CD4-positive, CD25-positive, alpha-beta regulatory T cell (primary cell): Measurements from ENCODE around the gene PACC1. TPM values are rescaled to one million over a fixed set of nuclear protein-coding genes. Genes with fewer than 3 reads are reported as not detected.

ENCODE experiments used
- ATAC-seq, 2 donors: fragments of 150-1000 bp; cut with Tn5 transposase; one replicate each; pipeline ENCODE4 v1.10.0; 2021; ENCODE audit warnings: low read depth in 2 of 2, moderate number of reproducible peaks in 2 of 2, moderate library complexity in 1 of 2
- DNase-seq, 3 donors: peaks; one replicate each; pipeline versions ENCODE4 v3.0.0 to v3.0.0-alpha.2; 2012 to 2022; ENCODE audit warnings: mixed read lengths in 1 of 3
- H3K27ac ChIP-seq: one replicate; pipeline ENCODE4 v1.7.0; 2013; ENCODE audit warnings: mild to moderate bottlenecking, low read length; ENCODE audit not compliant: insufficient read depth, poor library complexity, severe bottlenecking
- H3K27me3 ChIP-seq: one replicate; pipeline ENCODE4 v1.7.0; 2013; ENCODE audit warnings: low read length; ENCODE audit not compliant: control insufficient read depth, insufficient read depth
- H3K36me3 ChIP-seq: one replicate; pipeline ENCODE4 v1.7.0; 2013; ENCODE audit warnings: mild to moderate bottlenecking, low read length, moderate library complexity; ENCODE audit not compliant: control insufficient read depth, insufficient read depth
- H3K4me1 ChIP-seq: 2 replicates; pipeline ENCODE4 v1.7.0; 2013; ENCODE audit warnings: mild to moderate bottlenecking, low read length; ENCODE audit not compliant: insufficient read depth, control insufficient read depth, poor library complexity, severe bottlenecking
- H3K4me3 ChIP-seq: one replicate; pipeline ENCODE4 v1.7.0; 2013; ENCODE audit warnings: low read depth, mild to moderate bottlenecking, low read length, moderate library complexity
- H3K9me3 ChIP-seq, 2 experiments: 1 replicate in 1 of 2; 2 replicates in 1 of 2; pipeline ENCODE4 v1.7.0; 2013; ENCODE audit warnings: low read length in 2 of 2, mild to moderate bottlenecking in 1 of 2, moderate library complexity in 1 of 2; ENCODE audit not compliant: control insufficient read depth in 2 of 2
- H3K27ac Mint-ChIP-seq, 3 donors: one replicate each; pipeline ENCODE4 v1.8.0; 2020 to 2022; ENCODE audit warnings: mild to moderate bottlenecking in 3 of 3, mixed read lengths in 3 of 3, moderate library complexity in 2 of 3
- H3K27me3 Mint-ChIP-seq: one replicate; pipeline ENCODE4 v1.8.0; 2022; ENCODE audit warnings: mild to moderate bottlenecking, mixed read lengths
- H3K36me3 Mint-ChIP-seq: one replicate; pipeline ENCODE4 v1.8.0; 2020; ENCODE audit warnings: mixed read lengths
- H3K4me1 Mint-ChIP-seq, 4 donors: one replicate each; pipeline ENCODE4 v1.8.0; 2020 to 2022; ENCODE audit warnings: mixed read lengths in 4 of 4, mild to moderate bottlenecking in 1 of 4
- H3K4me3 Mint-ChIP-seq, 4 donors: one replicate each; pipeline ENCODE4 v1.8.0; 2020 to 2022; ENCODE audit warnings: mild to moderate bottlenecking in 4 of 4, mixed read lengths in 4 of 4, moderate library complexity in 3 of 4
- H3K9me3 Mint-ChIP-seq, 7 donors: one replicate each; pipeline ENCODE4 v1.8.0; 2020 to 2022; ENCODE audit warnings: mixed read lengths in 7 of 7, mild to moderate bottlenecking in 3 of 7, moderate library complexity in 2 of 7
- polyA plus RNA-seq, 4 donors: library from polyadenylated mRNA; unstranded; fragments of 300-500 nt; fragmentation: Illumina TruSeq; gene quantifications; one replicate each; pipeline ENCODE4 v1.2.3, GENCODE V29; 2021
- total RNA-seq: library from RNA; stranded (reverse); gene quantifications from one replicate; pipeline ENCODE4 v1.2.3, GENCODE V29; 2022

PACC1 gene
- total and polyA plus RNA-seq, 5 donors from 2014 or later, result 7.4 to 17.3 (median 13.2) TPM

- Mint-ChIP-seq H3K36me3 (peaks cover 3% of the 10 kb centered on the region), H3K9me3 (no peaks in the 10 kb centered on the region), H3K27ac (peak overlapping the region in 1 of 3 donors; percentile 26), H3K4me3 (no peak overlapping the region), H3K27me3 (no peaks in the 10 kb centered on the region), H3K4me1 (peaks cover 0 to 5% (median 1%) of the 10 kb centered on the region in 4 donors)
- ATAC-seq (peak; percentile 62 to 74), DNase-seq (peak; percentile 69 to 76 (median 71))
- H3K9me3 ChIP-seq, result no peaks in the 10 kb centered on the region
- no peak overlapping the region for H3K27ac ChIP-seq
- H3K27me3 ChIP-seq, result no peaks in the 10 kb centered on the region
- H3K36me3 ChIP-seq, result no peaks in the 10 kb centered on the region
- no peak overlapping the region for H3K4me3 ChIP-seq
- peaks cover 5% of the 10 kb centered on the region for H3K4me1 ChIP-seq
Measured at GRCh38 chr1:212455803-212456528, 41.3 kb upstream of the PACC1 start.

DNA sequence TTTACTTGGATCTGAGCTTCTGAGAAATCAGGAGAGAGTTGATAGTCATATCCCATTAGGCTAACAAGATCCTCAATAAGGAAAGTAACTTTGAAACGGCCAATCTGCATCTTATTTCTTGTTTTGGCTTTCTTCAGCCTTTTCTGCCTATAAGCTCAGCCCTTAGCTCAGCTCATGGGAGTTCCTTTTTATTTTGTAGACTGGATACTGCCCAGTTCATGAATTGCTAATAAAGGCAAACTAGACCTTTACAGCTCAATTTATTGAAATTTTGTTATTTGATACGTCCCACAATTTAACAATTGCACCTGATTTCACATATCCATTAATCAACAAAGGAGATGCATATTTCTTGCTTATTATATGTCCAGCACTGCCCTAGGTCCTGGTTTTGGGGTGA, 40.7 kb upstream of the PACC1 start:
- no peaks in the 10 kb centered on the region for H3K27me3 Mint-ChIP-seq
- H3K27ac Mint-ChIP-seq, result peak overlapping the region in 1 of 3 donors; percentile 26
- H3K27ac ChIP-seq, result no peak overlapping the region
- ATAC-seq, result no peak
- H3K36me3 Mint-ChIP-seq, result peaks cover 3% of the 10 kb centered on the region
- H3K4me3 ChIP-seq, result no peak overlapping the region
- H3K9me3 ChIP-seq, result no peaks in the 10 kb centered on the region
- no peak overlapping the region for H3K4me3 Mint-ChIP-seq
- peaks cover 0 to 5% (median 1%) of the 10 kb centered on the region in 4 donors for H3K4me1 Mint-ChIP-seq
- DNase-seq, result no peak
- no peaks in the 10 kb centered on the region for H3K36me3 ChIP-seq
- no peaks in the 10 kb centered on the region for H3K9me3 Mint-ChIP-seq
- no peaks in the 10 kb centered on the region for H3K27me3 ChIP-seq
- H3K4me1 ChIP-seq, result peaks cover 5% of the 10 kb centered on the region

- ATAC-seq, result no peak
- H3K9me3 Mint-ChIP-seq, result no peaks in the 10 kb centered on the region
Measured at GRCh38 chr1:212454741-212455140, 40.1 kb upstream of the PACC1 start.

GRCh38 chr1:212453156-212453857, 38.6 kb upstream of the PACC1 start:
- H3K27ac ChIP-seq, result no peak overlapping the region
- ATAC-seq, result no peak
- peaks cover 5% of the 10 kb centered on the region for H3K4me1 ChIP-seq
- DNase-seq, result no peak
- H3K9me3 ChIP-seq, result no peaks in the 10 kb centered on the region
- Mint-ChIP-seq H3K27me3 (no peaks in the 10 kb centered on the region), H3K9me3 (no peaks in the 10 kb centered on the region), H3K36me3 (peaks cover 3% of the 10 kb centered on the region), H3K27ac (no peak overlapping the region), H3K4me1 (peaks cover 0 to 2% (median 0%) of the 10 kb centered on the region in 4 donors), H3K4me3 (no peak overlapping the region)
- no peaks in the 10 kb centered on the region for H3K27me3 ChIP-seq
- no peaks in the 10 kb centered on the region for H3K36me3 ChIP-seq
- H3K4me3 ChIP-seq, result no peak overlapping the region

More at GRCh38 chr1:212454741-212455140, 40.1 kb upstream of the PACC1 start:
- no peak overlapping the region for H3K4me3 Mint-ChIP-seq
- H3K4me1 Mint-ChIP-seq, result peaks cover 0 to 5% (median 1%) of the 10 kb centered on the region in 4 donors
- peaks cover 3% of the 10 kb centered on the region for H3K36me3 Mint-ChIP-seq
- H3K27me3 ChIP-seq, result no peaks in the 10 kb centered on the region
- no peaks in the 10 kb centered on the region for H3K27me3 Mint-ChIP-seq
- peaks cover 5% of the 10 kb centered on the region for H3K4me1 ChIP-seq
- no peak for DNase-seq
- no peaks in the 10 kb centered on the region for H3K9me3 ChIP-seq
- H3K27ac Mint-ChIP-seq, result no peak overlapping the region
- no peak overlapping the region for H3K27ac ChIP-seq
- H3K36me3 ChIP-seq, result no peaks in the 10 kb centered on the region
- H3K4me3 ChIP-seq, result no peak overlapping the region

DNA sequence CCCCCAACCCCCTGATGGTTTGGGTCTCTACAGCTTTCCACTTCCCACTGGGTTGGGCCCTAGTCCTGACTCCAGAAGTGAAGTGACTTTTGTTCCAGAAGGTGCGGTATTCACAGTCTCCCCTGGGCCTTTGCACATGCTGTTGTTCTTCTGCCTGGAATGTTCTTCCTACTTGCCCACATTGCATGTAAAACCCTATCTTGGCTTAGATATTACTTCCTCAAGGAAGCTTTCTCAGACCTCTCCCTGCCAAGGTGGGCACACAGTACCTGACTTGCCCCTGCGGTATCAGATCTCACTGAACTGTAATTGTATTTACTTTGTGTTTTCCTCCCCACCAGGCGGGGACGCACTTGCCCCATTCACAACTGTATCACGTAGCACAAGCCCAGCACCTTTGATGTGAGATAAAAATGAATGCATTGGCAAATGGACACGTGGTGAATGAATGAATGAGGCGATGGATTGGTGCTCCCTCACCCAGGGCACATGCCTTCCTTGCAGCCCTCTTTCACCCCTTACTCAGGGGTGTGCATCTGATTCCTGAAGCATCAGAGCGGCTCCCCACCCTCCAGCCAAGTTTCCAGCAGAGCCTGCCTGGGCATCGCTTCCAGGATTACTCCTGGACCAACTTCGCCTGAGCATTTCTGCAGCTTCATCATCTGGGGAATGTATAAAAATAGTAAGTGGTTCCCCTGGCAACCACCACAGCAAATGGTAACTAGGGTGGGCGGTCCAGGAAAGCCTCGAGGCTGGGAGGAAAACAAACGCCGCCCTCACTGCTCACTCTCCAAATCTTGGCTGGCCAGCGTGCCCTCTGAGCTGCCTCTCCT, 37.9 kb upstream of the PACC1 start:
- peaks cover 3% of the 10 kb centered on the region for H3K36me3 Mint-ChIP-seq
- Histone ChIP-seq H3K27me3 (no peaks in the 10 kb centered on the region), H3K36me3 (no peaks in the 10 kb centered on the region), H3K27ac (no peak overlapping the region), H3K9me3 (no peaks in the 10 kb centered on the region), H3K4me3 (no peak overlapping the region), H3K4me1 (peaks cover 5% of the 10 kb centered on the region)
- no peak overlapping the region for H3K27ac Mint-ChIP-seq
- H3K27me3 Mint-ChIP-seq, result no peaks in the 10 kb centered on the region
- H3K9me3 Mint-ChIP-seq, result no peaks in the 10 kb centered on the region
- ATAC-seq (no peak), DNase-seq (no peak)
- H3K4me3 Mint-ChIP-seq, result no peak overlapping the region
- no peaks in the 10 kb centered on the region for H3K4me1 Mint-ChIP-seq

- no peak overlapping the region for H3K27ac Mint-ChIP-seq
- no peaks in the 10 kb centered on the region for H3K4me1 Mint-ChIP-seq
Measured at GRCh38 chr1:212451416-212452322, 37.0 kb upstream of the PACC1 start.

GRCh38 chr1:212450331-212450881, 35.7 kb upstream of the PACC1 start:
- H3K4me1 ChIP-seq, result no peaks in the 10 kb centered on the region
- Mint-ChIP-seq H3K9me3 (no peaks in the 10 kb centered on the region), H3K27me3 (no peaks in the 10 kb centered on the region), H3K4me1 (no peaks in the 10 kb centered on the region), H3K27ac (no peak overlapping the region), H3K36me3 (peaks cover 9% of the 10 kb centered on the region), H3K4me3 (no peak overlapping the region)
- H3K9me3 ChIP-seq, result no peaks in the 10 kb centered on the region
- no peak overlapping the region for H3K4me3 ChIP-seq
- no peak overlapping the region for H3K27ac ChIP-seq
- no peaks in the 10 kb centered on the region for H3K27me3 ChIP-seq
- peaks cover under 1% of the 10 kb centered on the region for H3K36me3 ChIP-seq
- ATAC-seq, result no peak
- no peak for DNase-seq

More at GRCh38 chr1:212451416-212452322, 37.0 kb upstream of the PACC1 start:
- Mint-ChIP-seq H3K4me3 (no peak overlapping the region), H3K27me3 (no peaks in the 10 kb centered on the region), H3K9me3 (no peaks in the 10 kb centered on the region), H3K36me3 (peaks cover 3% of the 10 kb centered on the region)
- no peaks in the 10 kb centered on the region for H3K36me3 ChIP-seq
- H3K4me3 ChIP-seq, result no peak overlapping the region
- H3K27me3 ChIP-seq, result no peaks in the 10 kb centered on the region
- ATAC-seq (no peak), DNase-seq (no peak)
- H3K9me3 ChIP-seq, result no peaks in the 10 kb centered on the region
- H3K4me1 ChIP-seq, result peaks cover 5% of the 10 kb centered on the region
- no peak overlapping the region for H3K27ac ChIP-seq
